ENCODE measurements around the gene GALNT18.

The GALNT18 gene

DNA sequence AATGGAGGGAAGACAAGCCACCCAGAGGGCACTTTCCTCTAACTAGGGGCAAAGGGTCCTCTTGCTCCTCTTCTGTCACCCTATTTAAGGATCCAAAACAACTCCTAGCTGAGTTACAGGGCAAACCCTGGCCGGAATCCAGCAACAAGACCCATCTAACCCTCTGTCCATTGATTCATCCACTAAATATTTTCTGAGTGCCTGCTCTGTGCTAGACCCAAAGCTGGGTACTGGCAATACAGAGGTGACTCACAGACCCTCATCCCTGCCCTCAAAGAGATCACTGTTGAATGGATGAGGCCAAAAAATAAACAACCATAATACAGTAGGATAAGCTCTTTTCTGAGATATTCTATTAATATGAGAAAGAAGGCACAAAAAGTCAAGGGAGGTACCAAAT, 4.3 kb upstream of the GALNT18 start:
- no peak for DNase-seq (ENCODE audit: extremely low read depth in 1 of 2, low read depth in 1 of 2)

DNA sequence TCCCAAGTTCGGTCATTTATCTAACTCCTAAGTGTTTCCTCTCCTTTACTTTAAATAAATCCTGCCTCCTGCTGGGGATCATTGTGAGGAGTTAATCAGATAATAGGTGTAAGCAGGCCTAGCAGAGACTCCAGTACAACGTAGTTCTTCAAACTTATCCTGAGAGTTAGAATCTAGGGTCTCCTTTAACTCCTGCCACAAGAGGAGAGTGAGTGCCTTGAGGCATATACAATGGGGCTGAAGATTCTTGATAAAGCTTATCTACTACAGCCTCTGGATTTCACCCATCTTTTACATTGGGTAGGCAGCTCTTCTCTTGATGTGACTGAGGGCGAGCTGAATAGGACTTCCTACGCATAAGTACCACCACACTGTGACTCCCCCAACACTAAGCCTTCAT, 3.1 kb upstream of the GALNT18 start:
- no peak for DNase-seq (ENCODE audit: extremely low read depth in 1 of 2, low read depth in 1 of 2)

DNA sequence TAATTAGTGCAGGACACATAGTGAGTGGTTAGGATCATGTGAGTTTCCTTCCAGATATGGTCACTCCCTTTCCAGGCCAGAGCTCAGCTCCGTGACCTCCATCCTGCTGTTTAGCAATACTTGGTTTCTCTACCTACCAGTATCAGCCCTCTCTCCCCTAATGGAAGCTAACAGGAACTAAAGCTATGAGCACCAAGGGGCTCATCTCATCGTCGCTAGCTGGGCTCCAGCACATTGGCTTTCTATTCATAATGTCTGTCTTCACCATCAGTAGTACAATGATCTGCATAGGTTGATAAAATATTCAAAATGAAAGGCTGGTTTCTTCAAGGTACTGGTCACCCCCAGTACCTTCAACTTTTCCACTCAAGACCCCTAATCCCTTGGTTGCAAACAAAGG, 2.4 kb upstream of the GALNT18 start:
- no peak for DNase-seq (ENCODE audit: extremely low read depth in 1 of 2, low read depth in 1 of 2)

DNA sequence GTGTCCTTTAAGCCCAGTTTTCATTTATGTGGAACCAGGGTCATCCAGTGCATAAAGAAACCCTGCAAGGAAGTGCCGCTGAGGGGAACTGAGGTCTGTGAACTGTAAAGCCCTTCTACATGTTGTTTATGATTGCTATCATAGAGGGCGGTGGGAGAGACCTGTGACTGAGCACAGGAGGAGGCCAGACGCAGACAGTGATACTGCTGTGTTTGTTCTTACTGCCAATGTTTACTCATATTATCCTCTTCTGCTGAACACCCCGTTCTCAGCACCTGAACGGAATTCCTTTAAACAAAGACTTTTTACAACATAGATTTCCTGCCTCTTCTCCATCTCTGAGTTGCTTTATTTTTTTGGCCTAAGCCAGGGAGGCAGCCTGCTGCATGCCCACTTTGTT, 967 bp upstream of the GALNT18 start:
- no peak for DNase-seq (ENCODE audit: extremely low read depth in 1 of 2, low read depth in 1 of 2)

DNA sequence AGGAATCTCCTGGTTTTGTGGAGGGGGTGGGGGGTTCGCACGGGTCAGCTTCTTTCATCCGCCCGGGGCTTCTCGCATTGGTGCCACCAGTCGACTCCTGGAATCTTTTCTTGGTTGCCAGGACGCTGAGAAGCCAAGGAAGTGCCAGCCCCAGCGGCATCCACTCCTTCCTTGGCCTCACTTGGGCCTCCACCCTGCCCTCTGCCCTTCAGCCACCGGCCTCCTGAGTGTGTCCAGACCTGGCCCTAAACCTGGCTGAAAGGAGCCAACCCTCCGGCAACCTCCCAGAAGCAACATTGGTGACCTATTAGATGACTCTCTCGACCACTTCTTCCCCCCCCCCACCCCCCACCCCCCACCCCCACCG, 518 bp upstream of the GALNT18 start:
- no peak for DNase-seq (ENCODE audit: extremely low read depth in 1 of 2, low read depth in 1 of 2)

- no peak for DNase-seq (ENCODE audit: extremely low read depth in 1 of 2, low read depth in 1 of 2)
Measured at GRCh38 chr11:11620921-11621572, 758 bp downstream of the GALNT18 start.

DNA sequence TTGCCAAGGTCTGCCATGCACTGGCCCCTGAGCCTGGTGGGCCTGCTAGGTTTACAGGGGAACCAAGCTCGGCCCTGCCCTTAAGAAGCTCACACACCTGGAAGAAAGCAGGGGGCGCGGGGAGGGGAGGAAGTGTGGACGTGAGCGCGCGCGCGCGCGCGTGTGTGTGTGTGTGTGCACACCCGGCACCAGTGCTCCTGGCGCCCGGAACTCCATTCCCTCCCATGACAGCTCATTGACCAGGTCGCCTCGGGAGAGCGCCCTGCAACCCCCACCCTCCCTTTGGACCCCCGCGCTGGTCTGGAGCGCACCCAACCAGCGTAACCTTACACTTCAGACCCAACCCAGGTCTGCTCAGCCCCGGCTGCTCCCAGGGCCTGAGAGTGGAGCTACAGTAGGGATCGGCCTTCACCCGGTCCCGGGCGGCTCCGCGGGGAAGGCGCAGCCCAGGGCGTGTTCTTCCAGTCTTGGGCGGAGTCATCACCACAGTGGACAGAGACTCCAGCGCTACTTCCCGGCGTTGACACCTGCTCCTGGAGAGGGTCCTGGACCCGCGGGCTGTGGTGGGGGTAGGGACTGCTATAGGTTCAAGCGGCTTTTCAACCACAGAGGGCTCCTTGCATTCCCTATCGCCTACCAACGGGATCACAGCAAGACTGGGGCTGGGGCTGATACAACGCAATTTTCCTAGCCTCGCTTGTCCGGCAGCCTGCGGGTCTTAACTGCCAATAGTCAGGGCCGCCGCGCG, 1.5 kb downstream of the GALNT18 start:
- DNase-seq (ENCODE audit: extremely low read depth in 1 of 2, low read depth in 1 of 2) = no peak

DNA sequence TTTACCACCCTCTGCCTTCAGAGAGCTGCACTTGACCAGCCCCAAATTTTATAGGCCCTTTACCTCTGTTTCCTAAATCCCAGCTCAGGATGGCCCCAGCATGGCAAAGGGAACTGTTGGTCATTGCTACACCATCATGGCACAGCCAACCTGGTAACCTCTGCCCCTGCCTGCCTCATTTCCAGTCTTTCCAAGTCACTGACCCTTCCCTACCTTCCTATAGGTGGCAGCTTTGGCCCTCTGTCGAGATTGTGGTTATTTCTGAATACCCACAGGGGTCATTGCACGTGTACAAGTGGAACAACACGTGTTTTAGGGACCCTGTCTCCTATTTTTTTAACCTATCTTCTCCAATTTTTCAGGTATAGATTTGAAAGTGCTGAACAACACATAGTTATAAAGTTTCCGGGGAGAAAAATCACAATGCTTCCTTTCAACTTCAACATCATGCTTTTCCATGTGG, 2.8 kb downstream of the GALNT18 start:
- DNase-seq (ENCODE audit: extremely low read depth in 1 of 2, low read depth in 1 of 2) = no peak

DNA sequence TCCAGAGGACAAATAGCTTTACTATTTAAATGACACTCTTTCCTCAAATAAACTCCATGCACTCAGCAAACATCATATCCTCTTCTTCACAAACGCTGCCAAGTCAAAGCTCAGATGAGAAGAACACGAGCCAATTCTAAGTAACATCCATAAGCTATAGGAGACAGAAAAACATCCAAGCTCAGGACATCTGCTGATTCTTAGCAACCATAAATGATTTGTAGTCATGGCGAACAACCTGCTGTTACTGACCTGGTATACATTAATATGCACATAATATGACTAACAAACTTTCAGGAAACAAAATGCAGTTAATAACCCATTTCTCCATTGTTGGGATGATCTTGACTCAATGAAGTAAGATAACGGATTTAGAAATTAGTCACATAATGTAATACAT, 6.7 kb downstream of the GALNT18 start:
- DNase-seq (ENCODE audit: extremely low read depth in 1 of 2, low read depth in 1 of 2) = no peak

DNA sequence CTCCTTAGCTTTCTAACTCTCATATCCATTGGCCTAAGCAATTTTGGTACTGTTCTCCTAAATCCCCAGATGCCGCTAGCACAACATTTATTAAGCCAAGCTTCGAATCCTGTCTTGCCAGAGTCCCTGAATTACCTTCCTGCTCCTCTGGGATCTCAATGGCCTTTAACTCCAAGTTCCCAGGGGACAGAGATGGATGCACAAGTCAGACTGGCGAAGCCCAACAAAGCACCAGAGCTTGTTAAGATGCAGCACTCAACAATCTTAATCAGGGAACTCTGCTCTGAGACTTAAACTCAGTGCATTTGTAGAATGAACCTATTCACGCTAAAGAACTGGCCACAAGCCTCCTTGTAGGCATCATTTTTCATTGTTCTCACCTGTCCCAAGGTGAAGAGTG, 9.4 kb downstream of the GALNT18 start:
- DNase-seq (ENCODE audit: extremely low read depth in 1 of 2, low read depth in 1 of 2) = no peak

DNA sequence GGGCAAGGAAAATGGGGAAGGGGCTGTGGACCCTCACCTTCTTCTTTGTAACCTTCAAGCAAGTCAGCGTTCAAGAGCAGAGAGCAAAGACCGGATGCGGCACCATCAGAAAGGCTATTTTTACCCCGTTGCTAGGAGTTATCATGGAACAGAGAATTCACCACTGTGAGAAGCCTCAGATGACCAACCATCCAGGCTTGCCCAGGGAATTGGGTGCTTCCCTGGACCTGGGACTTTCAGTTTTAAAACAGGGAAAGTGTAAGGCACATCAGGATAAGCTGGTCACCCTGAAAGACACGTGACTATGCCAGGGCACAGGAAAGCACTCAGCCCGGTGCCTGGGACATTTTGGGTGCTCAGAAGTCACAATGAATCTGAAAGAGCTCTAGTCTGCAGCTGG, 10.4 kb downstream of the GALNT18 start:
- DNase-seq (ENCODE audit: extremely low read depth in 1 of 2, low read depth in 1 of 2) = no peak

DNA sequence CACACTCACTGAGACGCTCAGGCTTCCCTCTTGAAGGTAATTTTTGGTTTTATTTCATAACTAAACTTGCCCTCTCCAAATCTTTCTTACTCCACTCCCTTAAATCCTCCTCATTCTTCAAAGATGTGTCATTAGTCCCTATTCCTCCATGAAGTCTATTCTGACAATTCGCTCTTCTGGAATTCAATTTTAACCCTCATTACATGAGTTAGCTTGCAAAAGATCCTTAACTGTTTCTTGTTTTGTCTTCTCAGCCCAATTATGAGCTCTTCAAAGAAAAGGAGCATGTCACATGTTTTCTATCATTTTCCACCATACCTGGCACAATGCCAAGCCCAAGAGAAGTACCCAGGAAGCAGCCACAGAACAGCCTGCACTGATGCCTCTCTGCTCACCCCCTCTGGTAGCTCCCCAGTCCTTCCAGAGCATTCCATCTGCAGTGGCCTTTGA, 13.0 kb downstream of the GALNT18 start:
- no peak for DNase-seq (ENCODE audit: extremely low read depth in 1 of 2, low read depth in 1 of 2)

GRCh38 chr11:11607772-11608171, 14.0 kb downstream of the GALNT18 start:
- no peak for DNase-seq (ENCODE audit: extremely low read depth in 1 of 2, low read depth in 1 of 2)

- no peak for DNase-seq (ENCODE audit: extremely low read depth in 1 of 2, low read depth in 1 of 2)
Measured at GRCh38 chr11:11605821-11606450, 15.9 kb downstream of the GALNT18 start.

- DNase-seq (ENCODE audit: extremely low read depth in 1 of 2, low read depth in 1 of 2) = no peak
Measured at GRCh38 chr11:11605181-11605580, 16.6 kb downstream of the GALNT18 start.

GRCh38 chr11:11604370-11604990, 17.3 kb downstream of the GALNT18 start:
- no peak for DNase-seq (ENCODE audit: extremely low read depth in 1 of 2, low read depth in 1 of 2)

GRCh38 chr11:11602011-11602410, 19.8 kb downstream of the GALNT18 start:
- no peak for DNase-seq (ENCODE audit: extremely low read depth in 1 of 2, low read depth in 1 of 2)

DNA sequence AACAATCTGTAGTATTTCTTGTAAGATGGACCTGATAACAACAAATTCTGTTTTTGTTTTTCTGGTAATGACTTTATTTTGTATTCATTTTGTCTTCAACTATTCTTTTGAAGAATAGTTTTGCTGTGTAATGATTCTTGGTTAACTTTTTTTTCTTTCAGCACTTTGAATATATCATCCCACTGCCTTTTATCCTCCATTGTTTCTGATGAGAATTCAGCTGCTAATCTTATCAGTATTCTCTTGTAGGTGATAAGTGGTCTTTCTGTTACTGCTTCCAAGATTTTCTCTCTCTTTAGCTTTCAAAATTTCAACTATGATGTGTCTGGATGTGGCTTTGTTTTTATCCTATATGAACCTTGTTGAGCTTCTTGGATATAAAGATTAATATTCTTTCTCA, 21.5 kb downstream of the GALNT18 start:
- no peak for DNase-seq (ENCODE audit: extremely low read depth in 1 of 2, low read depth in 1 of 2)

- DNase-seq (ENCODE audit: extremely low read depth in 1 of 2, low read depth in 1 of 2) = no peak
Measured at GRCh38 chr11:11598243-11598642, 23.6 kb downstream of the GALNT18 start.

GRCh38 chr11:11594162-11594561, 27.6 kb downstream of the GALNT18 start:
- DNase-seq (ENCODE audit: extremely low read depth in 1 of 2, low read depth in 1 of 2) = no peak

- no peak for DNase-seq (ENCODE audit: extremely low read depth in 1 of 2, low read depth in 1 of 2)
Measured at GRCh38 chr11:11592146-11592684, 29.6 kb downstream of the GALNT18 start.
